IMR-90 (cell line): ENCODE measurements around the gene LOXL4. TPM values are rescaled to one million over a fixed set of nuclear protein-coding genes. Genes with fewer than 3 reads are reported as not detected.

Experiments
- ATAC-seq: fragments of 200-7000 bp; cut with Tn5 transposase; 2 replicates; pipeline ENCODE4 v1.9.1; 2020; ENCODE audit warnings: low read depth, mild to moderate bottlenecking, moderate library complexity
- BruUV-seq: library from RNA; stranded (reverse); fragments of 400-500 nt; replicated peaks from 2 replicates; lab custom pipeline; 2021; lab: Mats Ljungman, UMichigan
- CTCF ChIA-PET: fragments of 300-600 bp; formaldehyde crosslinking; extraction: SDS; loops from one replicate; lab custom pipeline; 2021; ENCODE audit warnings: antibody characterized with exemption; lab: Yijun Ruan, JAX
- POLR2A ChIA-PET: fragments of 300-600 bp; sonication (Branson Sonifier 250); formaldehyde crosslinking; loops from one replicate; lab custom pipeline; 2022; ENCODE audit warnings: antibody characterized with exemption; ENCODE audit not compliant: unreplicated experiment; lab: Charles Lee
- DNase-seq: peaks from one replicate; pipeline ENCODE4 v3.0.0; 2013
- H2AFZ ChIP-seq: replicated peaks from 2 replicates; pipeline ENCODE3; 2013; ENCODE audit warnings: low read length, mild to moderate bottlenecking; ENCODE audit not compliant: poor library complexity
- H2AK5ac ChIP-seq: 2 replicates; pipeline ENCODE4 v1.6.1; 2013; ENCODE audit warnings: low read depth, low read length, inconsistent platforms
- H2AK9ac ChIP-seq: replicated peaks from 2 replicates; pipeline ENCODE3; 2013; ENCODE audit warnings: mild to moderate bottlenecking, low read depth, low read length, moderate library complexity; ENCODE audit not compliant: poor library complexity
- H2BK120ac ChIP-seq: 2 replicates; pipeline ENCODE4 v1.6.1; 2013; ENCODE audit warnings: low read depth, low read length, inconsistent platforms
- H2BK15ac ChIP-seq: 3 replicates; pipeline ENCODE4 v1.6.1; 2013; ENCODE audit warnings: low read depth, low read length, inconsistent platforms
- H2BK20ac ChIP-seq: 2 replicates; pipeline ENCODE4 v1.6.1; 2013; ENCODE audit warnings: low read depth, mild to moderate bottlenecking, inconsistent platforms, low read length, moderate library complexity
- H2BK5ac ChIP-seq: 2 replicates; pipeline ENCODE4 v1.6.1; 2013; ENCODE audit warnings: mild to moderate bottlenecking, low read depth, low read length, inconsistent platforms; ENCODE audit not compliant: poor library complexity, severe bottlenecking
- H3K14ac ChIP-seq: replicated peaks from 2 replicates; pipeline ENCODE4 v1.6.1; 2013; ENCODE audit warnings: low read depth, low read length, inconsistent platforms
- H3K18ac ChIP-seq: 2 replicates; pipeline ENCODE4 v1.6.1; 2013; ENCODE audit warnings: low read depth, low read length, control low read depth
- H3K23ac ChIP-seq: 2 replicates; pipeline ENCODE4 v1.6.1; 2013; ENCODE audit warnings: low read depth, low read length, inconsistent platforms
- H3K27ac ChIP-seq: 2 replicates; pipeline ENCODE4 v1.5.1; 2013; ENCODE audit warnings: mild to moderate bottlenecking, control low read depth, low read length; ENCODE audit not compliant: insufficient read depth
- H3K27me3 ChIP-seq: 2 replicates; pipeline ENCODE4 v1.6.1; 2013; ENCODE audit warnings: low read length; ENCODE audit not compliant: control insufficient read depth, insufficient read depth
- H3K36me3 ChIP-seq: 2 replicates; pipeline ENCODE4 v1.6.1; 2013; ENCODE audit warnings: low read length, mixed read lengths; ENCODE audit not compliant: control insufficient read depth, insufficient read depth
- H3K4ac ChIP-seq: 2 replicates; pipeline ENCODE4 v1.6.1; 2013; ENCODE audit warnings: low read depth, low read length, inconsistent platforms
- H3K4me1 ChIP-seq: 2 replicates; pipeline ENCODE4 v1.6.1; 2013; ENCODE audit warnings: low read length, mixed read lengths; ENCODE audit not compliant: control insufficient read depth, insufficient read depth
- H3K4me2 ChIP-seq: 2 replicates; pipeline ENCODE4 v1.6.1; 2013; ENCODE audit warnings: low read depth, mild to moderate bottlenecking, control low read depth, low read length, moderate library complexity
- H3K4me3 ChIP-seq: 2 replicates; pipeline ENCODE4 v1.5.1; 2013; ENCODE audit warnings: low read depth, mild to moderate bottlenecking, control low read depth, low read length, moderate library complexity; ENCODE audit not compliant: insufficient read depth
- H3K56ac ChIP-seq: 2 replicates; pipeline ENCODE4 v1.6.1; 2013; ENCODE audit warnings: low read length, inconsistent platforms; ENCODE audit not compliant: insufficient read depth; ENCODE audit errors: extremely low read depth
- H3K79me1 ChIP-seq, 2 experiments: 2 replicates each; pipeline ENCODE4 v1.6.1; 2013; ENCODE audit warnings: low read length in 2 of 2, inconsistent platforms in 1 of 2, low read depth in 1 of 2
- H3K9ac ChIP-seq: 2 replicates; pipeline ENCODE4 v1.6.1; 2013; ENCODE audit warnings: low read depth, low read length, control low read depth
- H3K9me1 ChIP-seq: 2 replicates; pipeline ENCODE4 v1.6.1; 2013; ENCODE audit warnings: low read length, inconsistent platforms; ENCODE audit not compliant: insufficient read depth
- H3K9me3 ChIP-seq: 2 replicates; pipeline ENCODE4 v1.6.1; 2013; ENCODE audit warnings: low read length; ENCODE audit not compliant: control insufficient read depth, insufficient read depth
- H4K20me1 ChIP-seq: 2 replicates; pipeline ENCODE4 v1.6.1; 2013; ENCODE audit warnings: low read length, inconsistent platforms; ENCODE audit not compliant: insufficient read depth
- H4K5ac ChIP-seq: 2 replicates; pipeline ENCODE4 v1.6.1; 2013; ENCODE audit warnings: mild to moderate bottlenecking, low read depth, low read length, control low read depth
- H4K8ac ChIP-seq, 2 experiments: 2 replicates each; pipeline ENCODE4 v1.6.1; 2013; ENCODE audit warnings: low read depth in 2 of 2, low read length in 2 of 2, control low read depth in 1 of 2, inconsistent platforms in 1 of 2
- H4K91ac ChIP-seq: 2 replicates; pipeline ENCODE4 v1.6.1; 2013; ENCODE audit warnings: low read depth, low read length, inconsistent platforms; ENCODE audit not compliant: insufficient read depth
- BHLHE40 ChIP-seq: fragments of 150-350 bp; IDR thresholded peaks from 2 replicates; pipeline ENCODE4 v1.6.1; 2016; ENCODE audit warnings: mild to moderate bottlenecking, low read depth, low read length
- CEBPB ChIP-seq: IDR thresholded peaks from 2 replicates; pipeline ENCODE4 v1.6.1; 2012; ENCODE audit warnings: low read depth, low read length, improper control_type of control experiment
- CHD1 ChIP-seq: IDR thresholded peaks from 2 replicates; pipeline ENCODE4 v1.6.1; 2012; ENCODE audit warnings: low read depth, low read length, improper control_type of control experiment
- CTCF ChIP-seq: conservative IDR thresholded peaks from 2 replicates; pipeline ENCODE4 v1.5.1; 2012; ENCODE audit warnings: mild to moderate bottlenecking, low read depth, low read length, improper control_type of control experiment
- FOS ChIP-seq: fragments of 150-350 bp; IDR thresholded peaks from 2 replicates; pipeline ENCODE4 v1.6.1; 2016; ENCODE audit warnings: low read depth, low read length
- MAFK ChIP-seq: IDR thresholded peaks from 2 replicates; pipeline ENCODE4 v1.6.1; 2012; ENCODE audit warnings: low read depth, low read length, improper control_type of control experiment
- MAZ ChIP-seq: IDR thresholded peaks from 2 replicates; pipeline ENCODE4 v1.6.1; 2012; ENCODE audit warnings: low read depth, mild to moderate bottlenecking, low read length, improper control_type of control experiment, moderate library complexity, borderline replicate concordance
- MXI1 ChIP-seq: IDR thresholded peaks from 2 replicates; pipeline ENCODE4 v1.6.1; 2012; ENCODE audit warnings: low read depth, mild to moderate bottlenecking, low read length, moderate library complexity, borderline replicate concordance
- NFE2L2 ChIP-seq: fragments of 150-350 bp; IDR thresholded peaks from 2 replicates; pipeline ENCODE4 v1.6.1; 2016; ENCODE audit warnings: low read depth, mild to moderate bottlenecking, low read length
- POLR2A ChIP-seq: IDR thresholded peaks from 2 replicates; pipeline ENCODE4 v1.6.1; 2012; ENCODE audit warnings: mild to moderate bottlenecking, low read depth, low read length
- RAD21 ChIP-seq: IDR thresholded peaks from 2 replicates; pipeline ENCODE4 v1.6.1; 2012; ENCODE audit warnings: low read length, improper control_type of control experiment
- RCOR1 ChIP-seq: IDR thresholded peaks from 2 replicates; pipeline ENCODE4 v1.6.1; 2012; ENCODE audit warnings: mild to moderate bottlenecking, low read length, improper control_type of control experiment; ENCODE audit not compliant: insufficient replicate concordance
- RFX5 ChIP-seq: IDR thresholded peaks from 2 replicates; pipeline ENCODE4 v1.8.0; 2012; ENCODE audit warnings: low read depth, mild to moderate bottlenecking, low read length, moderate library complexity
- SMC3 ChIP-seq: fragments of 150-350 bp; IDR thresholded peaks from 2 replicates; pipeline ENCODE4 v1.6.1; 2016; ENCODE audit warnings: low read depth, mild to moderate bottlenecking, antibody characterized with exemption, low read length, moderate library complexity
- USF2 ChIP-seq: fragments of 150-350 bp; IDR thresholded peaks from 2 replicates; pipeline ENCODE4 v1.6.1; 2017; ENCODE audit warnings: mild to moderate bottlenecking, antibody characterized with exemption, low read length, low read depth
- WGBS, 2 experiments: methylation state at CpG; one replicate each; pipeline versions ENCODE4 v1.1.5 to v1.1.7; 2013; ENCODE audit warnings: missing lambda C conversion rate in 2 of 2; ENCODE audit not compliant: insufficient read length in 1 of 2; ENCODE audit errors: extremely low coverage in 2 of 2; 5-methylcytosine and 5-hydroxymethylcytosine counted together
- dilution Hi-C: fragments of 300-500 bp; cut with HindIII; formaldehyde crosslinking; loops from one replicate; pipeline ENCODE4 v1.14.3; 2018; ENCODE audit warnings: low sequenced_read_pairs; ENCODE audit not compliant: unreplicated experiment
- in situ Hi-C: fragments of 300-500 bp; cut with MboI; formaldehyde crosslinking; loops from 3 replicates; pipeline ENCODE4 v1.14.3; 2019; ENCODE audit warnings: low sequenced_read_pairs, inconsistent platforms, mixed read lengths
- intact Hi-C: fragments of 100-400 bp; cut with micrococcal nuclease; formaldehyde crosslinking; loops from 2 replicates; pipeline ENCODE4 v1.10.0; 2022
- polyA plus RNA-seq, 3 experiments: library from polyadenylated mRNA; depleted of rRNA; stranded (reverse); fragments of >200 nt; gene quantifications; 2 replicates each; pipeline ENCODE4 v1.2.3, GENCODE V29; 2012; ENCODE audit warnings: low replicate concordance in 1 of 3
- total RNA-seq: library from RNA; depleted of rRNA; stranded (reverse); fragments of >200 nt; gene quantifications from 2 replicates; pipeline ENCODE4 v1.2.3, GENCODE V29; 2012
- TF ChIP-seq, protein P1 (sequence below): fragments of 150-350 bp; IDR thresholded peaks from 2 replicates; pipeline ENCODE4 v1.6.1; 2016; ENCODE audit warnings: low read depth, mild to moderate bottlenecking, low read length, moderate library complexity, borderline replicate concordance

Gene LOXL4
- total and polyA plus RNA-seq, 2 of the 4 experiments (the other 2 are of a cell fraction) = 20.8 to 26.7 TPM

DNA sequence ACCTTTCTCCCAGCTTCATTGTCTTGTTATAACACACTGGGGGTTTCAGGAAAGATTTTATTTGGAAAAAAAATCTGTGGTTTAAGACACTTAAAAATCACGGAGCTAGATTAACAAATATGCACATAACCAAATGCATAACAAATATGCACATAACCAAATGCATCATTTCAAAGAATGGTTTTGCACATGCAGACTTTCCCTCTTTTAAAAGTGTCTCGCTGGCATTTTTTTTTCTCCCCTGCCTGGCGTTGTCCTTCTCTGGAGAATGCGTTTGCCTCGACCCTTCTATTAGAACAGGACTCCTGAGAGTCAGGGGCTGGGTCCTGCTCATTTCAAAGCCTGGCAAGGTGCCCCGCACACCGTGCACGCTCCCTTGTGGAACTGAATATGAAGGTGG, 42.7 kb upstream of the LOXL4 start:
- POLR2A ChIA-PET = interaction anchor here (0.6 kb wide), 1 partner anchor 47 kb away, joined by 15 read pairs; no protein-coding TSS in a partner anchor
- no peak for DNase-seq
- ATAC-seq = no peak
- Histone ChIP-seq H3K14ac (no peak overlapping the region), H3K4me2 (no peak overlapping the region), H4K91ac (no peak overlapping the region), H3K9ac (no peak overlapping the region), H2BK5ac (no peak overlapping the region), H3K56ac (no peak overlapping the region), H4K20me1 (no peaks in the 10 kb centered on the region), H2BK20ac (no peak overlapping the region), H3K79me1 (no peaks in the 10 kb centered on the region), H3K27ac (no peak overlapping the region), H4K5ac (no peak overlapping the region), H3K9me3 (no peaks in the 10 kb centered on the region; the same call in 1 of the 2 replicates), H2BK15ac (no peak overlapping the region; the same call in 2 of the 3 replicates), H2AFZ (no peak overlapping the region), H3K4me3 (no peak overlapping the region), H3K9me1 (peaks cover 1% of the 10 kb centered on the region; the same call in 1 of the 2 replicates), H3K27me3 (no peaks in the 10 kb centered on the region), H3K4me1 (peaks cover 7% of the 10 kb centered on the region), H3K23ac (no peak overlapping the region), H3K36me3 (no peaks in the 10 kb centered on the region), H2AK9ac (no peak overlapping the region), H4K8ac (no peak overlapping the region), H2BK120ac (no peak overlapping the region), H2AK5ac (no peak overlapping the region), H3K4ac (no peak overlapping the region), H3K18ac (no peak overlapping the region)
- TF ChIP-seq NFE2L2 (no peak), RAD21 (no peak), CEBPB (no peak), CHD1 (no peak), POLR2A (no peak), MAFK (no peak), FOS (no peak), SMC3 (no peak), CTCF (no peak), RCOR1 (no peak), USF2 (no peak), MAZ (no peak), MXI1 (no peak), BHLHE40 (no peak), RFX5 (no peak)
- TF ChIP-seq, protein P1, sequence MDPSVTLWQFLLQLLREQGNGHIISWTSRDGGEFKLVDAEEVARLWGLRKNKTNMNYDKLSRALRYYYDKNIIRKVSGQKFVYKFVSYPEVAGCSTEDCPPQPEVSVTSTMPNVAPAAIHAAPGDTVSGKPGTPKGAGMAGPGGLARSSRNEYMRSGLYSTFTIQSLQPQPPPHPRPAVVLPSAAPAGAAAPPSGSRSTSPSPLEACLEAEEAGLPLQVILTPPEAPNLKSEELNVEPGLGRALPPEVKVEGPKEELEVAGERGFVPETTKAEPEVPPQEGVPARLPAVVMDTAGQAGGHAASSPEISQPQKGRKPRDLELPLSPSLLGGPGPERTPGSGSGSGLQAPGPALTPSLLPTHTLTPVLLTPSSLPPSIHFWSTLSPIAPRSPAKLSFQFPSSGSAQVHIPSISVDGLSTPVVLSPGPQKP = no peak
- dilution Hi-C loops (no loop called here), in situ Hi-C loops (no loop called here), intact Hi-C loops (no loop called here)
- BruUV-seq = no TSS peak
- 100% methylated on average over 4 of the region's 8 CpGs; no CpG with 5 or more reads in 1 of the 2 experiments for WGBS, 2 experiments
- CTCF ChIA-PET = interaction anchor here (0.7 to 2.0 kb wide), 3 partner anchors 43 to 156 kb away, joined by 3 to 19 read pairs (median 5); partner anchors contain the start of gene LOXL4
